Measurements from ENCODE around the gene ASIC4.

The ASIC4 gene

DNA sequence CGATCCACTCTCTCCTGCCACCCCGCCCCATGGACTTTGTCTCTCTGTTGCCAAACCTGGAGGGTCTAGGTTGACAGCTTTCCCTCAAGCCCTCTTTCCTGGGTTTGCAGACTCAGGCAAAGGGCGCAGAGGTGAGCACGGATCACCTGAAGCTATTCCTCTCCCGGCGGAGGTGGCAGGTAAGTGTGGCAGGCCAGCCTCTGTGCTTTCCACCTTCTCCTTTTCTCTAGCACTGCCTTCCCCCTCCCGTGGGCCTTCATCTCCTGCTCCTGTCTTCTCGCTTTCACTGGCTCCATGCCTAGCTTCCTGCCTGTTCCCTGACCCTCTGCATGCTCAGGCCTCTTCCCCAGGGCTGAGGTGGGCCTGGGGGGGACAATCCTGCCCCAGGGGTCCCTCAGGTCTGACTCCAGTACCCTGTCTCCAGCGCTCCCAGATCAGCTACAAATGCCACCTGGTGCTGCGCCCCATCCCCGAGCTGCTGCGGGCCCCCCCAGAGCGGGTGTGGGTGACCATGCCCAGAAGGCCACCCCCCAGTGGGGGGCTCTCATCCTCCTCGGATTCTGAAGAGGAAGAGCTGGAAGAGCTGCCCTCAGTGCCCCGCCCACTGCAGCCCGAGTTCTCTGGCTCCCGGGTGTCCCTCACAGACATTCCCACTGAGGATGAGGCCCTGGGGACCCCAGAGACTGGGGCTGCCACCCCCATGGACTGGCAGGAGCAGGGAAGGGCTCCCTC, 31.4 kb upstream of the ASIC4 start:
- no peak for DNase-seq

DNA sequence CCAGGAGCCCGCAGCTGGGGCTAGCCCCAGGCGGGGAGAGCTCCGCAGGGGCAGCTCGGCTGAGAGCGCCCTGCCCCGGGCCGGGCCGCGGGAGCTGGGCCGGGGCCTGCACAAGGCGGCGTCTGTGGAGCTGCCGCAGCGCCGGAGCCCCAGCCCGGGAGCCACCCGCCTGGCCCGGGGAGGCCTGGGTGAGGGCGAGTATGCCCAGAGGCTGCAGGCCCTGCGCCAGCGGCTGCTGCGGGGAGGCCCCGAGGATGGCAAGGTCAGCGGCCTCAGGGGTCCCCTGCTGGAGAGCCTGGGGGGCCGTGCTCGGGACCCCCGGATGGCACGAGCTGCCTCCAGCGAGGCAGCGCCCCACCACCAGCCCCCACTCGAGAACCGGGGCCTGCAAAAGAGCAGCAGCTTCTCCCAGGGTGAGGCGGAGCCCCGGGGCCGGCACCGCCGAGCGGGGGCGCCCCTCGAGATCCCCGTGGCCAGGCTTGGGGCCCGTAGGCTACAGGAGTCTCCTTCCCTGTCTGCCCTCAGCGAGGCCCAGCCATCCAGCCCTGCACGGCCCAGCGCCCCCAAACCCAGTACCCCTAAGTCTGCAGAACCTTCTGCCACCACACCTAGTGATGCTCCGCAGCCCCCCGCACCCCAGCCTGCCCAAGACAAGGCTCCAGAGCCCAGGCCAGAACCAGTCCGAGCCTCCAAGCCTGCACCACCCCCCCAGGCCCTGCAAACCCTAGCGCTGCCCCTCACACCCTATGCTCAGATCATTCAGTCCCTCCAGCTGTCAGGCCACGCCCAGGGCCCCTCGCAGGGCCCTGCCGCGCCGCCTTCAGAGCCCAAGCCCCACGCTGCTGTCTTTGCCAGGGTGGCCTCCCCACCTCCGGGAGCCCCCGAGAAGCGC, 30.6 kb upstream of the ASIC4 start:
- DNase-seq = no peak

DNA sequence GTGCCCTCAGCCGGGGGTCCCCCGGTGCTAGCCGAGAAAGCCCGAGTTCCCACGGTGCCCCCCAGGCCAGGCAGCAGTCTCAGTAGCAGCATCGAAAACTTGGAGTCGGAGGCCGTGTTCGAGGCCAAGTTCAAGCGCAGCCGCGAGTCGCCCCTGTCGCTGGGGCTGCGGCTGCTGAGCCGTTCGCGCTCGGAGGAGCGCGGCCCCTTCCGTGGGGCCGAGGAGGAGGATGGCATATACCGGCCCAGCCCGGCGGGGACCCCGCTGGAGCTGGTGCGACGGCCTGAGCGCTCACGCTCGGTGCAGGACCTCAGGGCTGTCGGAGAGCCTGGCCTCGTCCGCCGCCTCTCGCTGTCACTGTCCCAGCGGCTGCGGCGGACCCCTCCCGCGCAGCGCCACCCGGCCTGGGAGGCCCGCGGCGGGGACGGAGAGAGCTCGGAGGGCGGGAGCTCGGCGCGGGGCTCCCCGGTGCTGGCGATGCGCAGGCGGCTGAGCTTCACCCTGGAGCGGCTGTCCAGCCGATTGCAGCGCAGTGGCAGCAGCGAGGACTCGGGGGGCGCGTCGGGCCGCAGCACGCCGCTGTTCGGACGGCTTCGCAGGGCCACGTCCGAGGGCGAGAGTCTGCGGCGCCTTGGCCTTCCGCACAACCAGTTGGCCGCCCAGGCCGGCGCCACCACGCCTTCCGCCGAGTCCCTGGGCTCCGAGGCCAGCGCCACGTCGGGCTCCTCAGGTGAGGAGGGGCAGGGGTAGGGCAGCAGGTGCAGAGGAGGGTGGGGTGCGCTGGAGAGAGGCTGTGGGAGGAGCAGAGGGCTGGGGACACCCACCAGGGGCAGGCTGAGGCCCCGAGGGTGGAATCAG, 29.7 kb upstream of the ASIC4 start:
- DNase-seq = peak; percentile 16

GRCh38 chr2:219485201-219485580, 29.1 kb upstream of the ASIC4 start:
- DNase-seq = no peak

- no peak for DNase-seq
These were observed 27.8 kb upstream of the ASIC4 start for GRCh38 chr2:219486380-219486959.

DNA sequence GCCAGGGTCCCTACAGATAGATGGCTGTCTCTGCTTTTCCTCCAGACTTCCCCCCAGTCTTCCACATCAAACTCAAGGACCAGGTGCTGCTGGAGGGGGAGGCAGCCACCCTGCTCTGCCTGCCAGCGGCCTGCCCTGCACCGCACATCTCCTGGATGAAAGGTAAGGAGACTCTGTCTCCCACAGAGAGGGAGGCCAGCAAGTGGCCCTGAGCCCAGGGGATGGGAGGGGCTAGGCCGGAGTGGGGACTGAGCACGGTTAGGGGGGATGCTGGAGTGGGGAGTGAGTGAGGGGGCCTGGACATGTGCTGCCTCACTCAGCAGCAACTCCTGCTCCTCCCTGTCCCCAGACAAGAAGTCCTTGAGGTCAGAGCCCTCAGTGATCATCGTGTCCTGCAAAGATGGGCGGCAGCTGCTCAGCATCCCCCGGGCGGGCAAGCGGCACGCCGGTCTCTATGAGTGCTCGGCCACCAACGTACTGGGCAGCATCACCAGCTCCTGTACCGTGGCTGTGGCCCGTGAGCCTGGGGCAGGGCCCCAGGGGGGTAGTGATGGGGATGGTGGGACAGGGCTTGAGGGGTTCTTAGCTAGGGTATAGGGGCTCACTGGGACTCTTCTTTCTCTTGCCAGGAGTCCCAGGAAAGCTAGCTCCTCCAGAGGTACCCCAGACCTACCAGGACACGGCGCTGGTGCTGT, 26.0 kb upstream of the ASIC4 start:
- DNase-seq = no peak

- no peak for DNase-seq
These were observed 25.5 kb upstream of the ASIC4 start for GRCh38 chr2:219488844-219489194.

- DNase-seq = no peak
These were observed 25.0 kb upstream of the ASIC4 start for GRCh38 chr2:219489315-219489714.

DNA sequence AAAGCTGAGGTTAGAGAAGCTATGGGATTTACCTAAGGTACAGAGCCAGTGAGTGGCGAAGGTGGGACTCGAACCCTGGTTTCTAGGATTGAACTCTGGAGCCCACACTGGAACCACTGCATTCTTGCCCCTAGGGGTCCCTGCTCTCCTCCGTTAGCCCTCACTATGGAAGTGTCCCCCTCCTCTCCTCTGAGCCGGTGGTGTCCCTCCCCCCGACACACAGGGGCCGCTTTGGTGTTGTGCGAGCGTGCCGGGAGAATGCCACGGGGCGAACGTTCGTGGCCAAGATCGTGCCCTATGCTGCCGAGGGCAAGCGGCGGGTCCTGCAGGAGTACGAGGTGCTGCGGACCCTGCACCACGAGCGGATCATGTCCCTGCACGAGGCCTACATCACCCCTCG, 24.1 kb upstream of the ASIC4 start:
- no peak for DNase-seq

GRCh38 chr2:219490600-219491130, 23.6 kb upstream of the ASIC4 start:
- DNase-seq = no peak

GRCh38 chr2:219491278-219491963, 22.9 kb upstream of the ASIC4 start:
- DNase-seq = no peak

- no peak for DNase-seq
These were observed 21.7 kb upstream of the ASIC4 start for GRCh38 chr2:219492575-219492974.

DNA sequence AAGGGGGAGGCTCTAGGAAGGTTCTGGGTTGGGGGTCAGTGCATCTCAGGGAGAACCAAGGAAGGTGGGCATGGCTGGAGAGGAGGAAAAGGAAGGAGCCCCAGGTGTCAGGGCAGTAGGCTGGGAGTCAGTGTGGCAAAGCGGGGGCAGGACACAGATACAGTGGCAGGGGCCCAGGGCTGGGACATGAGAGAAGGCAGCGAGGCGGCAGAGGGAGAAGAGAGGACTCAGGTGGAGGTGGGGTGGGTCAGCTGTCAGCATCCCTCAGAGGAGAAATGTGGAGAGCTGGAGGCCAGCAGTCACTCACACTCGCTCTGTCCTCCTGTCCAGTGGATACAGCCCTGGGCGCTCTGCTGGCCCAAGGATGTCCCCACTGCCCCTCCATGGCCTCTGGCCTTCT, 21.2 kb upstream of the ASIC4 start:
- no peak for DNase-seq

DNA sequence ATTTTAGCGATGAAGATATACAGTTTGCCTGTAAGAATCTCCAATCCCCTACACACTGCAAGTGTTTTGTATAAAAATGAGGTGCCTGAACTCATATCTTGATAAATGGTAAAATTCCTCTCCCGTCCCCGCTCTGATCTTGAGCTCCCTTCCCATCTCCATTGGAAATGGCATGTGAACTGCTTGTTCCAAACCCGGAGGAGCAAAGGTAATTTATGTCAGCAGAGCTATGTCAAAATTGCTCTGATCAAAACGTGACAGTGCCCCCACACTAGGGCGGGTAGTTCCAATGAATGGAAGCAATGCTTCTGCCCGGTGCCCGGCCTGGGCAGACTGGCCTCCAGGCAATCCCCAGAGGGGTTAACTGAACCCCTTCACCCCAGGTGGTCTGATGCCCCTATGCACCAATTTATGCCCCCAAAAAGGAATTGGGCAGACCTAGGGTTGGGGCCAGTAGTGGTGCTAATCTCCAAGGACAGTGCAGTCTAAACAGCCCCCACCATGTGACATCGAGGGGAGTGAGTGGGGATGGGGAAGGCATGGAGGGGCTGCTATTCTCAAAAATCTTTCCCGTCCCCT, 19.2 kb upstream of the ASIC4 start:
- no peak for DNase-seq

GRCh38 chr2:219495531-219496122, 18.7 kb upstream of the ASIC4 start:
- DNase-seq = no peak

GRCh38 chr2:219496247-219496824, 17.9 kb upstream of the ASIC4 start:
- DNase-seq = no peak

DNA sequence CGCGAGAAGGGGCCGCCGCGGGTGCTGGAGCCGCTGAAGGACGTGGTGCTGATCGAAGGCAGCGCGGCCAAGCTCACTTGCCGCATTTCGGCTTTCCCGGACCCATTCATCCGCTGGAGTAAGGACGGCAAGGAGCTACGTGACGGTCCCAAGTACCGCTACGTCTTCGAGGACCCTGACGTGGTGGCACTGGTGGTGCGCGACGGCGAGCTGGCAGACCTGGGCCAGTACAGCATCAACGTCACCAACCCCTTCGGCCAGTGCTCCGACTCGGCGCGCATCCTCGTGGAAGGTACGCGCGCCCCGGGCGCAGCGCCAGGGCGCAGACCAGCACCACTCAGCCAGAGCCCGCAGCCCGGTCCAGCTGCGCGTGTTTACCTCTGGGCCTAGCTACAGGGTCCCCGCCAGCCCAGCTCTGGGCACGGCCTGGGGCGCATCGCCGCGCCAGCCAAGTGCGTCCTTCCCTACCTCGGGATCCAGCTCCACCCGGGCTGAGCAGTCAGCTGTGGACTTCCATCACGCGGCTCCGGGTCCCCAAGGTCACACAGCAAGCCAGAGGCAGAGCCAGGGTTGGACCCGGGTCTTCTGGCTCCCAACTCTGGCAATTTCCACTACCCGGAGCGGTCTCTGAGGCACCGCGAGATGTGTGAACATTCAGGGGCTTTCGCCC, 17.3 kb upstream of the ASIC4 start:
- DNase-seq = no peak

DNA sequence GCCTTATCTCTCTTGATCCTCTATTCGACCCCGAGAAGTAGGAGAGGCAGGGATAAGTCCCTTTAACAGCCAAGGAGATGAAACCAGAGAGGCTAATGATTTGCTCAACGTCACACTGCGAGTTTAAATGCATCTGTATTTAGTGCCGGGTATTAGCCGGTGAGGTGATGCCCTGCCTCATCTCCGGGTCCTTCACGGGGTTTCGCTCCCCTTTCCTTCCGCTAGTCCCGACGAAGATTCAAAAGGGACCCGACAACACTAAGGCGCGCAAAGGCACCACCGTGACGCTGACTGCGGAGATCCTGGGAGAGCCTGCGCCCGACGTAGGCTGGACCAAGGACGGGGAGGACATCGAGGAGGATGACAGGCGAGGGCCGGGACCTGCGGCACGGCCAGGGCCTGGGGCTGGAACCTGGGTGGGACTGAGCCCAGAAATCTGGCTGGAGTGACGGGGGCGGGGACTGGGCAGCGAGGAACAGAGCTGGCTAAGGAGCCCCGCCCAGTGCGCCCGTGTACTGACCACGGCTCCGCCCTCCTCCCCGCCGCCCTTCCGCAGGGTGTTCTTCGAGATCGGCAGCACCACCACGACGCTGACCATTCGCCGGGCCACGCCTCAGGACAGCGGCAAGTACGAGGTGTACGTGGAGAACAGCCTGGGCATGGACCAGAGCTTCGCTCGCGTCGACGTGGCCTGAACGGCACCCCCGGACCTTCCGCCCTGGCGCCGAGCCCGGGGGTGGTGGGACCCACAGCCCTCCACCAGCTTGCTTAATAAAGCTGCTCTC, 16.6 kb upstream of the ASIC4 start:
- DNase-seq = no peak
